Heart left ventricle (tissue), 16 donors: ENCODE data around the gene ZNF83. TPM values are rescaled to one million over a fixed set of nuclear protein-coding genes. Genes with fewer than 3 reads are reported as not detected.
"Not testable (repeated sequence)": the region's sequence is repeated elsewhere in the genome, so short reads cannot be mapped to it uniquely, and the experiment has no call there.

ENCODE experiments used
- ATAC-seq, 4 donors: fragments of 200-7000 bp; cut with Tn5 transposase; one replicate each; pipeline ENCODE4 v1.9.1; 2020 to 2022; ENCODE audit warnings: moderate library complexity in 4 of 4, mild to moderate bottlenecking in 3 of 4, moderate number of reproducible peaks in 1 of 4
- DNase-seq, 5 donors: peaks; one replicate each; pipeline ENCODE4 v3.0.0-alpha.2; 2020
- H3K27ac ChIP-seq, 12 donors: fragments of 200-600 bp; sonication (generic) in 4 of 12; one replicate each; pipeline versions ENCODE4 v1.5.0 to v1.8.0; 2016 to 2022; ENCODE audit warnings: mild to moderate bottlenecking in 2 of 12
- H3K27me3 ChIP-seq, 9 donors: fragments of 200-600 bp; sonication (generic) in 2 of 9; one replicate each; pipeline versions ENCODE4 v1.5.1 to v1.8.0; 2016 to 2022; ENCODE audit warnings: mild to moderate bottlenecking in 3 of 9
- H3K36me3 ChIP-seq, 9 donors: fragments of 200-600 bp; sonication (generic) in 2 of 9; one replicate each; pipeline versions ENCODE4 v1.5.0 to v1.8.0; 2018 to 2022; ENCODE audit warnings: mild to moderate bottlenecking in 2 of 9
- H3K4me1 ChIP-seq, 12 donors: fragments of 200-600 bp; sonication (generic) in 4 of 12; one replicate each; pipeline versions ENCODE4 v1.5.0 to v1.8.0; 2016 to 2022; ENCODE audit warnings: mild to moderate bottlenecking in 3 of 12
- H3K4me3 ChIP-seq, 12 donors: fragments of 200-600 bp; sonication (generic) in 4 of 12; one replicate each; pipeline versions ENCODE4 v1.5.0 to v1.8.0; 2017 to 2022; ENCODE audit warnings: mild to moderate bottlenecking in 9 of 12, moderate library complexity in 4 of 12
- H3K9me3 ChIP-seq, 12 donors: fragments of 200-600 bp; sonication (generic) in 4 of 12; one replicate each; pipeline versions ENCODE4 v1.5.0 to v1.8.0; 2016 to 2022; ENCODE audit warnings: mild to moderate bottlenecking in 1 of 12
- POLR2A ChIP-seq, 2 donors: fragments of 450-650 bp; IDR thresholded peaks; one replicate each; pipeline ENCODE4 v1.6.1; 2017; ENCODE audit warnings: antibody characterized with exemption in 2 of 2, mild to moderate bottlenecking in 2 of 2, moderate library complexity in 2 of 2
- WGBS, 4 donors: extraction: QIAGEN DNeasy Blood & Tissue Kit in 2 of 4; methylation state at CpG; one replicate each; pipeline versions ENCODE4 v1.1.5 to v1.1.7; 2013 to 2018; 5-methylcytosine and 5-hydroxymethylcytosine counted together
- intact Hi-C, 10 donors: fragments of 100-400 bp; cut with DNase I; formaldehyde crosslinking; loops; one replicate each; pipeline versions ENCODE4 v1.11.1 to v1.14.2; 2022
- polyA plus RNA-seq, 2 donors: library from polyadenylated mRNA; stranded (reverse); fragments of 200-250 nt; gene quantifications; one replicate each; pipeline ENCODE4 v1.2.3, GENCODE V29; 2013
- total RNA-seq, 9 donors: library from RNA; depleted of rRNA in 2 of 9; stranded (reverse); fragments of >200 nt in 2 of 9; fragmentation: NEBNext Ultra II Directional in 3 of 9; extraction: Animal tissue kit (Norgen Biotek cat#: 25700) in 3 of 9; gene quantifications; one replicate each; pipeline versions ENCODE4 v1.1.0 to v1.2.4, GENCODE V29; 2016 to 2023
- TF ChIP-seq, protein P1 (sequence below), 12 donors: fragments of 200-600 bp; sonication (generic) in 4 of 12; IDR thresholded peaks; one replicate each; pipeline versions ENCODE4 v1.5.0 to v1.8.0; 2018 to 2022; ENCODE audit warnings: antibody characterized with exemption in 12 of 12, mild to moderate bottlenecking in 5 of 12
- donor health status: ischemic (EF 13 %, LVEDD 7.1; RV severe dilation, severe dysfunction).
- donor health status: healthy with polysubstance abuse.
- donor health status: DM: no; HTN: yes; CAD: no.
- donor health status: DM: no; HTN: no; CAD: no.
- donor health status: ischemic (EF 25% LVEDD 6.9; RV normal size, moderate dysfunction).
- donor health status: ischemic (EF 25% LVEDD 5.7; RV mildly dilated, moderate dysfunction).
- donor health status: healthy.
- donor health status: DM: yes; HTN: yes; CAD: no.
- donor health status: ischemic (EF 35%, LVEDD 5.7; RV mildly dilated, moderate dysfunction).
- donor health status: nonischemic (EF 11% LVEDD 7.7; RV severe dilation, severe dysfunction).
- donor health status: DM: yes; HTN: yes; CAD: no.
- donor health status: PGD.
- donor health status: ischemic (EF 29% LVEDD 5.4; RV normal size, mild dysfunction).
- donor health status: nonischemic (EF 23%, LVEDD 6.1; RV moderate dilation, normal function).

Gene ZNF83
- total and polyA plus RNA-seq, 11 donors = 9.5 to 25.7 (median 18.4) TPM

DNA sequence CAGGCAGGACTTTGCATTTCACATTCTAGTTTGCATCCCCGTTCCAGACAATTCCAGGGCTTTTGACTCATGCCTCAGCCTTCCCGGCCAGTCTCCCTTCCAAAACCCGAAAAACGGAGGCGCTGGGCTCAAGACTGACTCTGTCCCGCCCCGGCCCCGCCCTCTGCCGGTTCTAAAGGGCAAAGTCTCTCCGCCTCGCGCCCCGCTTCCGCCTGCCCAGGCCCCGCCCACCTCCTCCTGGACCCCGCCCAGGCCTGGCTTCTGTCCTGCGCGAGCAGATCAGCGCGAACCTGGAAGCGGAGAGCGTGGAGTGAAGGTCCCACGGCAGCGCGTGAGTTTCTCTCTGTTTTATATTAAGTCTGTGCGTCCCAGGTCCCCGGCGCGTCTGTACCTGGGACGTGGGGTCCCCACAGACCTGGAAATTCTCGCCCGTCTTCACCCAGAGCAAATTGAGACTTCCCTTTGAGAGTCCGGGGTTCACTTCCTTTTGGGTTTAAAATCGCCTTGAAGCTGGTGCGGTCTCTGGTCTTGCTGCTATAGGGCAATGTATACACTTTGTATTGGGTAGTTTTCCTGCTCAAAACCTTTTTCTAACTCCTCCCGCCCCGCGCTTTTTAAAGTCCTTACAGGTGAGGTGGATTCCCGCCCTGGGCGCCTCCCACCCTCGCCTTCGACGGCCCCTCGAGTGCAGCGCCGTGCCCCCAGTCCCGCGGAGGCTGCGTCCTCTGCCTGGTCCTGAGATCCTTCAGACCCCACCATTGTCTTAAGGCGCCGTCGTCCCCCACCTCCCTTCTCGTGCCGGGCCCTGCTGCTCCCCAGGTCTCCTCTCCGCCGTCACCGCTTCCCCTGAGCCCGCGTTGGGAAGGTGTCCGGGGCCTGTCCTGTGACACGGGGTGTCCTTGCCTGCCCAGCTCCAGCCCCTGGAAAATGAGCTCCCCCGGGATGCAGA is 36.9 kb downstream of the ZNF83 start:
- peak overlapping the region; percentile 43 to 80 (median 68) for H3K4me3 ChIP-seq
- H3K27me3 ChIP-seq = no peaks in the 10 kb centered on the region
- H3K9me3 ChIP-seq = peaks cover 0 to 24% (median 0%) of the 10 kb centered on the region in 12 donors
- peak; percentile 94 to 97 (median 95) for DNase-seq
- peak overlapping the region in 11 of 12 donors; percentile 32 to 74 (median 66) for H3K27ac ChIP-seq
- peaks cover 0 to 19% (median 12%) of the 10 kb centered on the region in 12 donors for H3K4me1 ChIP-seq
- H3K36me3 ChIP-seq = peaks cover 0 to 11% (median 5%) of the 10 kb centered on the region in 9 donors
- TF ChIP-seq POLR2A (IDR thresholded peaks at IDR 0.05) = peak in 1 of 2 donors; percentile 25
- TF ChIP-seq, protein P1, sequence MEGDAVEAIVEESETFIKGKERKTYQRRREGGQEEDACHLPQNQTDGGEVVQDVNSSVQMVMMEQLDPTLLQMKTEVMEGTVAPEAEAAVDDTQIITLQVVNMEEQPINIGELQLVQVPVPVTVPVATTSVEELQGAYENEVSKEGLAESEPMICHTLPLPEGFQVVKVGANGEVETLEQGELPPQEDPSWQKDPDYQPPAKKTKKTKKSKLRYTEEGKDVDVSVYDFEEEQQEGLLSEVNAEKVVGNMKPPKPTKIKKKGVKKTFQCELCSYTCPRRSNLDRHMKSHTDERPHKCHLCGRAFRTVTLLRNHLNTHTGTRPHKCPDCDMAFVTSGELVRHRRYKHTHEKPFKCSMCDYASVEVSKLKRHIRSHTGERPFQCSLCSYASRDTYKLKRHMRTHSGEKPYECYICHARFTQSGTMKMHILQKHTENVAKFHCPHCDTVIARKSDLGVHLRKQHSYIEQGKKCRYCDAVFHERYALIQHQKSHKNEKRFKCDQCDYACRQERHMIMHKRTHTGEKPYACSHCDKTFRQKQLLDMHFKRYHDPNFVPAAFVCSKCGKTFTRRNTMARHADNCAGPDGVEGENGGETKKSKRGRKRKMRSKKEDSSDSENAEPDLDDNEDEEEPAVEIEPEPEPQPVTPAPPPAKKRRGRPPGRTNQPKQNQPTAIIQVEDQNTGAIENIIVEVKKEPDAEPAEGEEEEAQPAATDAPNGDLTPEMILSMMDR (IDR thresholded peaks at IDR 0.05) = peak in 11 of 12 donors; percentile 24 to 65 (median 46)
- ATAC-seq = peak; percentile 95 to 99 (median 99)
- intact Hi-C loops = loop anchor here in 4 of 10 donors (2.0 to 5.0 kb wide), 5 partner anchors 36 to 136 kb away; partner anchors contain the start of genes ZNF808 (in 2 of the 4), ZNF83 (in 2 of the 4) and ZNF611 (in 1 of the 4)
- 0 to 1% (median 1%) methylated on average over 46 to 62 of the region's 62 CpGs for WGBS, 4 donors

DNA sequence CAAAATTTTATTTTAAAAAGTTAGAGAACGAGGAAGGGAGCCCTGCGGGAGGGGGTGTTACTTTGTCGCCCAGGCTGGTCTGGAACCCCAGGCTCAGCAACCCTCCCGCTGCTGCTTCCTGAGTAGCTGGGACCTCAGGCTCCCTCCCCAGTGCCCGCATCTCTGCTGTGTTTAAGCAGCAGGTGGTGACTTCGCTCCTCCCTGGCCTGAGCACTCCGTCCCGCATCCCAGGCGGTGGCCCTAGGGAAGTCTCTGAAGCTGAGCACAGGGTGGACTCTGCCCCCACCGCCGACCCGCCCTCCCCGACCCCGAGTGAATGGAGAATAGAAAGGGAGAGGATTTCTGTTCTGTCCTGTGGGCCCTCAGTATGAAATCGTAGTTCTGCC is 37.5 kb downstream of the ZNF83 start:
- peaks cover 0 to 17% (median 11%) of the 10 kb centered on the region in 9 donors for H3K36me3 ChIP-seq
- no peaks in the 10 kb centered on the region for H3K27me3 ChIP-seq
- peaks cover 0 to 19% (median 12%) of the 10 kb centered on the region in 12 donors for H3K4me1 ChIP-seq
- TF ChIP-seq, protein P1 (IDR thresholded peaks at IDR 0.05) = no peak
- no peak for TF ChIP-seq POLR2A (IDR thresholded peaks at IDR 0.05)
- peak overlapping the region in 10 of 12 donors; percentile 28 to 74 (median 67) for H3K27ac ChIP-seq
- intact Hi-C loops = loop anchor here in 4 of 10 donors (2.0 to 5.0 kb wide), 5 partner anchors 37 to 137 kb away; partner anchors contain the start of genes ZNF808 (in 2 of the 4), ZNF83 (in 2 of the 4) and ZNF611 (in 1 of the 4)
- H3K4me3 ChIP-seq = peak overlapping the region; percentile 43 to 80 (median 68)
- 1 to 4% (median 2%) methylated on average over 4 to 15 of the region's 15 CpGs for WGBS, 4 donors
- ATAC-seq (peak; percentile 18 to 34 (median 23)), DNase-seq (peak in 4 of 5 donors; percentile 24 to 64 (median 34))
- H3K9me3 ChIP-seq = peaks cover 0 to 23% (median 0%) of the 10 kb centered on the region in 12 donors

DNA sequence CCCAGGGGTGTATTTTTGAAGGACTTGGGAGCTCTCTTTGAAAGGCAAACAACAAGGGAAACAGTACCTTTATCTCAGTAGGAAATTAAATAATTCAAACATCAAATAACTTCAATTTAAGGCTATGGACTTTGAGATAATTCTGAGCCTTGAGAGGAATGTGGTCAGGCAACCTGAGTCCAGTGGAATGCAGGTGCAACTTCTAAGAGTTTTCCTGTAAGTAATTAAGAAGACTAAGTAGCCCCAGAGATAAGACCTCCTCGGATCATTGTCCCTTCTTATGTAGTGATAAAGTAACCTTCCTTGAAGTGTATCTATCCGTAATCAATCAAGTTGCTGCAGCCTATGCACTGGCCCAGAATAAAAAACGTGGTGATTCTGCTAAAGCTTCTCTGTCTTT is 38.9 kb downstream of the ZNF83 start:
- DNase-seq (no peak), ATAC-seq (no peak)
- TF ChIP-seq POLR2A (IDR thresholded peaks at IDR 0.05) = no peak
- TF ChIP-seq, protein P1 (IDR thresholded peaks at IDR 0.05) = no peak
- Histone ChIP-seq H3K36me3 (peaks cover 0 to 22% (median 15%) of the 10 kb centered on the region in 9 donors), H3K27me3 (no peaks in the 10 kb centered on the region), H3K4me3 (no peak overlapping the region), H3K27ac (no peak overlapping the region), H3K4me1 (peaks cover 0 to 19% (median 12%) of the 10 kb centered on the region in 12 donors), H3K9me3 (peaks cover 0 to 27% (median 0%) of the 10 kb centered on the region in 12 donors)
- WGBS, 4 donors = 87 to 91% (median 89%) methylated on average over 3 of the region's 3 CpGs
- intact Hi-C loops = no loop called here

DNA sequence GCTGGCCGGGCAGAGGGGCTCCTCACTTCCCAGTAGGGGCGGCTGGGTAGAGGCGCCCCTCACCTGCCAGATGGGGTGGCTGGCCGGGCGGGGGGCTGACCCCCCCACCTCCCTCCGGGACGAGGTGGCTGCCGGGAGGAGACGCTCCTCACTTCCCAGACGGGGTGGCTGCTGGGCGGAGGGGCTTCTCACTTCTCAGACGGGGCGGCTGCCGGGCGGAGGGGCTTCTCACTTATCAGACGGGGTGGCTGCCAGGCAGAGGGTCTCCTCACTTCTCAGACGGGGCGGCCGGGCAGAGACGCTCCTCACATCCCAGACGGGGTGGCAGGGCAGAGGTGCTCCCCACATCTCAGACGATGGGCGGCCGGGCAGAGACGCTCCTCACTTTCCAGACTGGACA is 44.7 kb downstream of the ZNF83 start:
- ATAC-seq, H3K27me3 ChIP-seq, H3K4me3 ChIP-seq, H3K27ac ChIP-seq, DNase-seq, H3K4me1 ChIP-seq, intact Hi-C loops: not testable (repeated sequence)
- H3K36me3 ChIP-seq = peaks cover 0 to 55% (median 44%) of the 10 kb centered on the region in 9 donors
- H3K9me3 ChIP-seq = peaks cover 0 to 35% (median 0%) of the 10 kb centered on the region in 12 donors
- 92 to 99% (median 97%) methylated on average over 5 to 25 of the region's 25 CpGs; no CpG with 5 or more reads in 1 of the 4 donors for WGBS, 4 donors
